SK-N-MC (cell line): ENCODE measurements around the gene KIAA1328.

Experiments
- DNase-seq: peaks from one replicate; pipeline ENCODE4 v3.0.0-alpha.2; 2011; ENCODE audit warnings: low read depth, low spot score
- H3K27ac ChIP-seq: fragments of 200-600 bp; sonication (generic); 2 replicates; pipeline ENCODE4 v1.5.1; 2016; ENCODE audit warnings: mixed run types
- H3K36me3 ChIP-seq: fragments of 200-600 bp; sonication (generic); 2 replicates; pipeline ENCODE4 v1.6.1; 2017; ENCODE audit warnings: antibody characterized with exemption, low read length, mixed read lengths; ENCODE audit not compliant: insufficient read depth
- H3K4me3 ChIP-seq: fragments of 200-600 bp; sonication (generic); 2 replicates; pipeline ENCODE4 v1.5.1; 2016
- H3K9ac ChIP-seq: fragments of 200-600 bp; sonication (generic); 2 replicates; pipeline ENCODE4 v1.8.0; 2017; ENCODE audit warnings: mixed run types, mixed read lengths; ENCODE audit not compliant: insufficient read length
- H3K9me3 ChIP-seq: fragments of 200-600 bp; sonication (generic); 2 replicates; pipeline ENCODE4 v1.6.1; 2017; ENCODE audit warnings: low read depth, mild to moderate bottlenecking, antibody characterized with exemption, low read length, moderate library complexity, mixed read lengths
- EZH2 ChIP-seq: fragments of 200-600 bp; sonication (generic); IDR thresholded peaks from one replicate; pipeline ENCODE4 v1.6.1; 2017; ENCODE audit warnings: antibody characterized with exemption
- FOXP2 ChIP-seq: optimal IDR thresholded peaks from 2 replicates; pipeline ENCODE3; 2011; ENCODE audit warnings: mild to moderate bottlenecking, moderate library complexity; ENCODE audit not compliant: insufficient read depth; ENCODE audit errors: extremely low read length, control extremely low read depth
- POLR2AphosphoS5 ChIP-seq: IDR thresholded peaks from 2 replicates; pipeline ENCODE4 v1.6.1; 2012; ENCODE audit warnings: mild to moderate bottlenecking, low read depth, low read length, borderline replicate concordance

KIAA1328 gene

DNA sequence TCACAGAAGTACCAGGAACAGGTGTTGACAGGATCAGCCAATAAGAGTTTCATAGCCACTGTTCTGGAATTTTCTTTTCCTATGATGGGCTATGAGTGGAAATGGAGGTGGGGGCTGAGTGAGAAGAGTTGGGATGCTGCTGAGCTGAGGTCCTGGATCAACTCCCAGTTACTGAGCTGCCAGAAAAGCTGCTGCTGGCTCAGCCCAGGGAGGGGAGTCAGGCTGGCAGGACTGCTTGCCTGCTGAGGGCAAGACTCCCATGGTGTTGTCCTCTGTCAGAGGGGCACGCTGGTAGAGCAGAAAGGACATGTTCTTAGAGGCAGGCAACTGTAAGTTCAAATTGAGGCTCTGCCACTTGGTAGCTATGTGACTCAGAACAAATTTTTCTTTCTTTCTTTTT is 11.9 kb upstream of the KIAA1328 start:
- Histone ChIP-seq H3K27ac (no peak overlapping the region), H3K36me3 (peaks cover 43% of the 10 kb centered on the region), H3K9me3 (no peaks in the 10 kb centered on the region), H3K4me3 (no peak overlapping the region), H3K9ac (no peak overlapping the region)
- no peak for DNase-seq
- TF ChIP-seq FOXP2 (no peak), POLR2AphosphoS5 (no peak), EZH2 (no peak)

DNA sequence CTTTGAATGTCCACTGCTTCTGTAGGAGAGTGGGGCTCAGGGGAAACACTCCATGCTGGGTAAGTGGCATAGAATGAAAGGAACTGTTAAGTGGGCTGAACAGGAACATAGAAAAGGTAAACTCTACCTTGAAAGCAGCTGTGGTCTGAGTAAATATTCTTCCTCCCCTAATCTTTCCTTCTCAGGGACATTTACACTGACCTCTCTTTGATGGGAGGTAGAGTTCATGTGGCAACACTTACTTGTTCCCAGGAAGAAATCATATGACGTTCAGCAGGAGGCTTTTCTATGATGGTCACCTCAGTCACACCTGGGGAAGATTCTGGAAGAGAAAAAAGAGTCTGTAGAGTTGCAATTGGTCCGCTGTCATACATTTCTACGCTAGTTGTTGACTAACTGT is 10.3 kb upstream of the KIAA1328 start:
- H3K9me3 ChIP-seq = no peaks in the 10 kb centered on the region
- no peak overlapping the region for H3K4me3 ChIP-seq
- peaks cover 50% of the 10 kb centered on the region for H3K36me3 ChIP-seq
- no peak overlapping the region for H3K27ac ChIP-seq
- no peak for TF ChIP-seq EZH2
- TF ChIP-seq FOXP2 = no peak
- TF ChIP-seq POLR2AphosphoS5 = no peak
- no peak for DNase-seq
- no peak overlapping the region for H3K9ac ChIP-seq

DNA sequence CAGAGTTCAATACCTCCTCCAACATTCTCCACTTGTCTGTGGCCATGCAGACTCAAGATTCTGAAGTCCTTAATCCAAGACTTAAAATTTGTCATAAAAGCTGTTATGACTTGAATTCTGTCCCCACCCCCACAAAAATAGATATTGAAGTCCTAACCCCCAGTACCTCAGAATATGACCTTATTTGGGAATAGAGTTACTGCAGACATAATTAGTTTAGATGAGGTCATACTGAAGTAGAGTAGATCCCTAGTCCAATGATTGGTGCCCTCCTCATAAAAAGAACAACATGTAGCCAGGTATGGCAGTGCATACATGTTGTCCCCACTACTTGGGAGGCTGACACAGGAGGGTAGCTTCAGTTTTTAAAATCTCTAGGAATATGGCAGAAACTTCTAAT is 9.3 kb upstream of the KIAA1328 start:
- peaks cover 48% of the 10 kb centered on the region for H3K36me3 ChIP-seq
- TF ChIP-seq FOXP2 (no peak), POLR2AphosphoS5 (no peak), EZH2 (no peak)

DNA sequence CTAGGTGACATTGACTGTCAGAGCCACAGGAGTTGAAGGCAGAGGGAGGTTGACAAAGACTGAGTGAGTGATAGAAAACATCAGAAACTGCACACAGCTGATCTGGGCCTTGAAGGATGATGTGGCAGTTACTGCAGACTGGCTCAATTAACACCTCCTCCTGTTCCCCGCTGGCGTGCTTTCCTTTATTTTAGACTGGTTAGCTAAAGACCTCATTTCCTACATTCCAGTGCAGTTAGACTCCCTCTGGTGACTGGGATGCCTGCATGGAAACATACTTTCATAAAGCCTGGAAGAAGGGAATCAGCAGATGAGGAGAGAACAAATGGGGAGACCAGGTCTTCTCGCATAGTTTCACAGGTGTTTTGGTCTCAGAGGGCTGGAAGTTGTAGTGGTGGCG is 7.2 kb upstream of the KIAA1328 start:
- Histone ChIP-seq H3K4me3 (no peak overlapping the region), H3K27ac (no peak overlapping the region), H3K9ac (no peak overlapping the region), H3K36me3 (peaks cover 56% of the 10 kb centered on the region), H3K9me3 (no peaks in the 10 kb centered on the region)
- no peak for TF ChIP-seq POLR2AphosphoS5
- DNase-seq = no peak

More for the DNA sequence above, 9.3 kb upstream of the KIAA1328 start:
- no peaks in the 10 kb centered on the region for H3K9me3 ChIP-seq
- no peak for DNase-seq
- no peak overlapping the region for H3K4me3 ChIP-seq
- H3K9ac ChIP-seq = no peak overlapping the region
- no peak overlapping the region for H3K27ac ChIP-seq

DNA sequence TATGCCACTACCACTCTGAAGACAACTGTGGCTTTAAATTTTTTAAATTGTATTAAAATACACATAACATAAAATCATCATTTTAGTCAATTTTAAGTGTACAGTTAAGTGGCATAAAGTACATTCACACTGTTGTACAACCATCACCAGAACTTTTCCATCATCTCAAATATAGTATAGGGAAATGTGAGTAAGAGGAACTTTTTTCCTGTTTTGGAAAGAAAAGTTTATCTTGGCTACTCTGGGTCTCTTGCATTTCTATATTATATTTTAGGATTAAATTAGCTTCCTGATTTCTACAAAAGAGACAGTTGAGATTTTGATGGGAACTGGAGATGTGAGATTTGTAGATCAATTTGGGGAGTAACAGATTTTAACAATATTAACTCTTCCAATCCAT is 3.4 kb upstream of the KIAA1328 start:
- no peak for TF ChIP-seq FOXP2
- TF ChIP-seq POLR2AphosphoS5 = no peak
- TF ChIP-seq EZH2 = no peak
- no peaks in the 10 kb centered on the region for H3K9me3 ChIP-seq
- no peak overlapping the region for H3K4me3 ChIP-seq
- no peak for DNase-seq
- no peak overlapping the region for H3K27ac ChIP-seq
- H3K9ac ChIP-seq = no peak overlapping the region
- peaks cover 33% of the 10 kb centered on the region for H3K36me3 ChIP-seq

DNA sequence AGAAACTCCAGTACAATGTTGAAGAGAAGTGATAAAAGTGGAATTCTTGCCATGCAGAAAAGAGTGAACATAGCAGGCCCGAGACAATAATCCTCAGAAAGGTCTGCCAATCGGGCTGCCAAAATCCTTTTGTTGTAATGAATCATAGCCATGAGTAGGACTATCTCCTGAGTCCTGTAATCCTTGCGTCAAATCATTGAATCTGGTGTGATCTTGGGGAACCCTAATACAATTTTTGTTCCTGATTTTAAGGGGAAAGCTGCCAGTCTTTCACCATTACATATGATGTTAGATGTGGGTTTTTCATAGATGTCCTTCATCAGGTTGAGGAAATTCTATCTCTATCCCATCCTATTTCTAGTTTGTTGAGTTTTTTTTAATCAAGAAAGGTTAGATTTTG is 2.4 kb upstream of the KIAA1328 start:
- Histone ChIP-seq H3K9me3 (no peaks in the 10 kb centered on the region), H3K27ac (no peak overlapping the region), H3K36me3 (peaks cover 30% of the 10 kb centered on the region), H3K4me3 (no peak overlapping the region), H3K9ac (no peak overlapping the region)
- DNase-seq = no peak
- no peak for TF ChIP-seq EZH2
- TF ChIP-seq FOXP2 = no peak
- no peak for TF ChIP-seq POLR2AphosphoS5

DNA sequence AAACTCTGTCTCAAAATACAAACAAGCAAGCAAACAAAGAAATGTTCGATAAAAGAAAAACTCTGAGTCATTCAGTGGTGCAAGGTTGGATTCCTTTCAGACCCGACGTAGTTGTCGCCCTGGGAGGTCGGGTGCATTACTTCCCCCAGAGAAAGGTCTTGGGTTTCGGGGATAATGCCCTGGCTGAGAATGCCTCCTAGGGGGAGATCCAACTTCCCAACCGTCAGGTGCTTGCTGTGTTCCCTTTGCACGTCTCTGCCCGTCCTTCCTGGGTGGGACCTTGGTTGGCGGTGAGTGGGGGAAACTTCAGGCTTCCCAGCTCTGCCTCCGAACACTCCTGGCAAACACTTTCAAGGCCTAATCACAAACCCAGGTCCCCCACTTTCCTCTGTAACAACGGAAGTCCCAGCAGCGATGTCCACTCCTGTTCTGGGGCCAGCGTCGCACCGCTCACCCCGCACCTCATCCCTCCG is 734 bp upstream of the KIAA1328 start:
- H3K36me3 ChIP-seq = peaks cover 20% of the 10 kb centered on the region
- H3K27ac ChIP-seq = no peak overlapping the region
- no peak for TF ChIP-seq EZH2
- TF ChIP-seq FOXP2 = no peak
- H3K9ac ChIP-seq = peak overlapping the region; percentile 85
- peak overlapping the region; percentile 95 for H3K4me3 ChIP-seq
- no peaks in the 10 kb centered on the region for H3K9me3 ChIP-seq
- DNase-seq = no peak

DNA sequence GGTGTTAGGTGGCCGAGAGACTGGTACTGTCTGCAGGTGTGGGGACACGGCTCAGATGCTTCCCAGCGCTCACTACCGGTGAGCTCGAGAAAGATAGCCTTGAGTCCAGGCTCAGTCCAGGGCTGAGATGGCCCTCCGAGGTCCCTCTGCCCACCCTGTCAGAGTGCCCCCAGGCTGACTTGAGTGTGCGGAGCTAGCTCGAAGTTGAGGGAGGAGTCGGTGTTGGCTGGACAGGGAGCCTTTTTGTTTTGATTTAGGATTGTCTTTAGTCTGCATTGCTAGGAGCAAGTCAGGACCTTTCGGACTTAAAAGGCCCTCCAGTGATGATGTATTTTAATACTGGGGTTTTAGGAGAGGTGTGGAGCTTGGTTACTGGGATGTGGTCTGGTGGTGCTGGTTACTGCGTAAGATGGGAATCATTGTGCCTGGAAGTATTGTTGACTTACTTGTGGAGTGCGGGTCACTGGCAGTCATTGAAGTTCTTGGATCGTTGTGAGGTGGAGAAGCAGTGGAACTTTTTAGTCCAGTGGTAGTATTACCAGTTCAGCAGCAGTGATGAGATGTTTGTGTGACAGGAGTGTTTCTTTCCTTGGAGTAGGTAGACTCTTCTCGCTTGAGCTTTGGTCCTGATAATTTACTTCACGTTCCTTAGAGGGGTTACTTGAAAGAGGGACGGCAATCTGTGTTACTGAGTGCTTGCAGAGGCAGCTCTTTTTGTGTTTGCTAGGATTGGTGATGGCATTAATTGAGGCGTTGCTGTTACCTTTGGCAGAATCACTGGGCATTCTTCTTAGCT is 633 bp downstream of the KIAA1328 start:
- H3K27ac ChIP-seq = no peak overlapping the region
- no peak for DNase-seq

DNA sequence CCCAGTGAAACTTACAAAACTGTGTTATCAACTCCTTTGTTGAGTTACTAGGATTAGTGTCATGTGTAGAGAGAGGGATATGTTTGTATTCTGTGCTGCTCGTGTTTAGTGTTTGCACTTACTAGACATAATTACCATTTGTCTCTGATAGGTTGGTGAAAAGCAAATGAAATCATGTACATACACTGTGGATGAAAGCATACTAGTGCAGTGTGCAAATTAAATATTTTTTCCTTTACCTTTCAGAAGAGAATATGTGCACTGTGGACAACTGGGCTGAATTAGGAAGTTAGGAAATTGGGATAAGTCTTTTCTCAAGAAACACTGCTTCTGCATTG is 1.2 kb downstream of the KIAA1328 start:
- no peak for TF ChIP-seq POLR2AphosphoS5
- TF ChIP-seq FOXP2 = no peak
- TF ChIP-seq EZH2 = no peak
- Histone ChIP-seq H3K9ac (peak overlapping the region; percentile 85), H3K4me3 (peak overlapping the region; percentile 95), H3K36me3 (peaks cover 12% of the 10 kb centered on the region), H3K27ac (no peak overlapping the region), H3K9me3 (no peaks in the 10 kb centered on the region)
- DNase-seq = no peak

More for the DNA sequence above, 633 bp downstream of the KIAA1328 start:
- TF ChIP-seq FOXP2 = no peak
- TF ChIP-seq POLR2AphosphoS5 = no peak
- TF ChIP-seq EZH2 = no peak
- H3K4me3 ChIP-seq = peak overlapping the region; percentile 95
- H3K36me3 ChIP-seq = peaks cover 11% of the 10 kb centered on the region
- peak overlapping the region; percentile 85 for H3K9ac ChIP-seq
- H3K9me3 ChIP-seq = no peaks in the 10 kb centered on the region
